AG09319 (cell line): Measurements from ENCODE around the gene TUBG1.
A peak's percentile ranks its signal among the peaks of the same experiment; 100 is the strongest.

Experiments used
- DNase-seq: peaks from one replicate; pipeline ENCODE4 v3.0.0-alpha.2; 2010; ENCODE audit warnings: low read depth; ENCODE audit errors: extremely low read depth
- CTCF ChIP-seq: IDR thresholded peaks from 2 replicates; pipeline ENCODE4 v1.5.1; 2011; ENCODE audit warnings: low read depth, mild to moderate bottlenecking, inconsistent platforms, low read length, moderate library complexity

The TUBG1 gene

GRCh38 chr17:42598905-42599304 is 10.6 kb upstream of the TUBG1 start:
- TF ChIP-seq CTCF = no peak
- no peak for DNase-seq

- DNase-seq = no peak
- TF ChIP-seq CTCF = no peak
Observed at GRCh38 chr17:42603318-42603717, 6.2 kb upstream of the TUBG1 start.

GRCh38 chr17:42607769-42608168 is 1.7 kb upstream of the TUBG1 start:
- no peak for TF ChIP-seq CTCF
- DNase-seq = no peak

GRCh38 chr17:42608305-42609181 is 940 bp upstream of the TUBG1 start:
- DNase-seq = no peak

GRCh38 chr17:42609814-42610801 is 625 bp downstream of the TUBG1 start:
- peak; percentile 5 for DNase-seq

More at GRCh38 chr17:42608305-42609181, 940 bp upstream of the TUBG1 start:
- peak; percentile 43; the same call in 1 of the 2 replicates for TF ChIP-seq CTCF

- no peak for TF ChIP-seq CTCF
- no peak for DNase-seq
Observed at GRCh38 chr17:42612013-42612412, 2.5 kb downstream of the TUBG1 start.

GRCh38 chr17:42613699-42614295 is 4.3 kb downstream of the TUBG1 start:
- no peak for DNase-seq
- no peak for TF ChIP-seq CTCF
